Measurements from ENCODE around the gene ZNF835.

Gene ZNF835

GRCh38 chr19:56663931-56664500 lies 7.5 kb downstream of the ZNF835 start:
- no peak for TF ChIP-seq CTCF (conservative IDR thresholded peaks at IDR 0.05)
- H3K27ac ChIP-seq, result no peak overlapping the region

- TF ChIP-seq CTCF (conservative IDR thresholded peaks at IDR 0.05), result no peak
- H3K27ac ChIP-seq, result no peak overlapping the region
Measured at GRCh38 chr19:56661248-56661647, 10.3 kb downstream of the ZNF835 start.

GRCh38 chr19:56660381-56661107 lies 11.0 kb downstream of the ZNF835 start:
- H3K27ac ChIP-seq, result no peak overlapping the region
- no peak for TF ChIP-seq CTCF (conservative IDR thresholded peaks at IDR 0.05)

- TF ChIP-seq CTCF (conservative IDR thresholded peaks at IDR 0.05), result no peak
- no peak overlapping the region for H3K27ac ChIP-seq
Measured at GRCh38 chr19:56654151-56654550, 17.4 kb downstream of the ZNF835 start.

- no peak for TF ChIP-seq CTCF (conservative IDR thresholded peaks at IDR 0.05)
- no peak overlapping the region for H3K27ac ChIP-seq
Measured at GRCh38 chr19:56643460-56643955, 28.0 kb downstream of the ZNF835 start.

- no peak for TF ChIP-seq CTCF (conservative IDR thresholded peaks at IDR 0.05)
- no peak within 1 kb of the TSS for H3K27ac ChIP-seq
Measured at GRCh38 chr19:56642711-56643459, 28.7 kb downstream of the ZNF835 start, which contains the start of gene SMIM17. TSS of gene SMIM17 (plus strand) at chr19:56643159. CDS start at chr19:56645668, 2,509 bp downstream.

- no peak for TF ChIP-seq CTCF (conservative IDR thresholded peaks at IDR 0.05)
Measured at GRCh38 chr19:56639217-56639616, 32.3 kb downstream of the ZNF835 start.

More at GRCh38 chr19:56639217-56639616, 32.3 kb downstream of the ZNF835 start:
- H3K27ac ChIP-seq, result no peak overlapping the region

Measured in VCaP (cell line).